HG03196 (cell line): ENCODE results near the gene C4BPA.

ENCODE experiments used
- ATAC-seq: cut with Tn5 transposase; IDR thresholded peaks from one replicate; pipeline ENCODE4 v1.9.1; 2021; ENCODE audit not compliant: unreplicated experiment

The C4BPA gene

GRCh38 chr1:207077012-207077411, 27.0 kb upstream of the C4BPA start:
- ATAC-seq, result no peak

GRCh38 chr1:207077470-207078377, 26.3 kb upstream of the C4BPA start:
- no peak for ATAC-seq

GRCh38 chr1:207078578-207079132, 25.4 kb upstream of the C4BPA start:
- ATAC-seq, result no peak

GRCh38 chr1:207079706-207080241, 24.3 kb upstream of the C4BPA start:
- no peak for ATAC-seq

- ATAC-seq, result no peak
Measured at GRCh38 chr1:207081088-207081487, 22.9 kb upstream of the C4BPA start.

GRCh38 chr1:207081806-207082205, 22.2 kb upstream of the C4BPA start:
- no peak for ATAC-seq

- ATAC-seq, result no peak
Measured at GRCh38 chr1:207084232-207084631, 19.8 kb upstream of the C4BPA start.

- ATAC-seq, result no peak
Measured at GRCh38 chr1:207084701-207085180, 19.3 kb upstream of the C4BPA start.

GRCh38 chr1:207085887-207086286, 18.1 kb upstream of the C4BPA start:
- ATAC-seq, result no peak

GRCh38 chr1:207088161-207088560, 15.9 kb upstream of the C4BPA start:
- no peak for ATAC-seq

GRCh38 chr1:207088701-207089626, 15.1 kb upstream of the C4BPA start, which contains the start of gene C4BPB:
Gene C4BPB, plus strand, starts transcription at chr1:207088860. Its CDS starts 672 bp downstream, at chr1:207089532.
- ATAC-seq, result no peak

GRCh38 chr1:207089627-207090355, 14.2 kb upstream of the C4BPA start:
- ATAC-seq, result no peak

- ATAC-seq, result no peak
Measured at GRCh38 chr1:207091200-207091908, 12.7 kb upstream of the C4BPA start.

GRCh38 chr1:207093944-207094343, 10.1 kb upstream of the C4BPA start:
- no peak for ATAC-seq

GRCh38 chr1:207097871-207098324, 6.1 kb upstream of the C4BPA start:
- peak; percentile 74 for ATAC-seq

GRCh38 chr1:207101720-207102119, 2.3 kb upstream of the C4BPA start:
- no peak for ATAC-seq

- no peak for ATAC-seq
Measured at GRCh38 chr1:207102146-207102545, 1.9 kb upstream of the C4BPA start.

GRCh38 chr1:207102659-207103058, 1.4 kb upstream of the C4BPA start:
- ATAC-seq, result no peak

GRCh38 chr1:207109004-207109403, 5.0 kb downstream of the C4BPA start:
- no peak for ATAC-seq
